ENCODE measurements around the gene ERCC3. TPM values are rescaled to one million over a fixed set of nuclear protein-coding genes. Genes with fewer than 3 reads are reported as not detected.

ERCC3 gene
- total RNA-seq = 31.2 TPM
- polyA plus RNA-seq = 36.9 TPM
- long read RNA-seq, donor 1 = 0 reads
- long read RNA-seq, donor 2, full-length matches to known transcripts = 21 of 21 reads
- long read RNA-seq, donor 2, partial matches to known transcripts = 0 of 21 reads
- long read RNA-seq, donor 2, other reads (novel, unspliced or antisense) = 0 of 21 reads
- long read RNA-seq, donor 3, full-length matches to known transcripts = 24 of 24 reads
- long read RNA-seq, donor 3, partial matches to known transcripts = 0 of 24 reads
- long read RNA-seq, donor 3, other reads (novel, unspliced or antisense) = 0 of 24 reads
- long read RNA-seq, donor 4, full-length matches to known transcripts = 6 of 6 reads
- long read RNA-seq, donor 4, partial matches to known transcripts = 0 of 6 reads
- long read RNA-seq, donor 4, other reads (novel, unspliced or antisense) = 0 of 6 reads
- long read RNA-seq, donor 5, full-length matches to known transcripts = 24 of 24 reads
- long read RNA-seq, donor 5, partial matches to known transcripts = 0 of 24 reads
- long read RNA-seq, donor 5, other reads (novel, unspliced or antisense) = 0 of 24 reads
- long read RNA-seq, donor 6, full-length matches to known transcripts = 7 of 7 reads
- long read RNA-seq, donor 6, partial matches to known transcripts = 0 of 7 reads
- long read RNA-seq, donor 6, other reads (novel, unspliced or antisense) = 0 of 7 reads
- long read RNA-seq, donor 7, full-length matches to known transcripts = 11 of 11 reads
- long read RNA-seq, donor 7, partial matches to known transcripts = 0 of 11 reads
- long read RNA-seq, donor 7, other reads (novel, unspliced or antisense) = 0 of 11 reads
- long read RNA-seq, donor 8, partial matches to known transcripts = 0 of 4 reads
- long read RNA-seq, donor 8, other reads (novel, unspliced or antisense) = 0 of 4 reads
- long read RNA-seq, donor 9, full-length matches to known transcripts = 12 of 12 reads
- long read RNA-seq, donor 9, partial matches to known transcripts = 0 of 12 reads
- long read RNA-seq, donor 9, other reads (novel, unspliced or antisense) = 0 of 12 reads
- long read RNA-seq, donor 10, full-length matches to known transcripts = 5 of 5 reads
- long read RNA-seq, donor 10, partial matches to known transcripts = 0 of 5 reads
- long read RNA-seq, donor 10, other reads (novel, unspliced or antisense) = 0 of 5 reads

- DNase-seq (ENCODE audit: low read depth in 6 of 9, low spot score in 9 of 9) = peak; percentile 56 to 91 (median 77)
- peak within 1 kb of the TSS; percentile 68 to 77 for H3K27ac ChIP-seq (ENCODE audit: low read depth in 1 of 2, low read length in 1 of 2)
- peaks cover 34 to 36% of the 10 kb centered on the region in 2 donors for H3K36me3 ChIP-seq (ENCODE audit: control insufficient read depth in 2 of 2, insufficient read depth in 2 of 2, low read length in 1 of 2)
- WGBS = under 1% methylated on average over 55 of the region's 55 CpGs
- no peaks in the 10 kb centered on the region for H3K27me3 ChIP-seq (ENCODE audit: control insufficient read depth in 2 of 2, insufficient read depth in 1 of 2, low read length in 1 of 2)
- H3K4me3 ChIP-seq (ENCODE audit: low read length in 2 of 2) = peak within 1 kb of the TSS; percentile 81 to 89
- H3K4me1 ChIP-seq (ENCODE audit: control insufficient read depth in 2 of 2, insufficient read depth in 2 of 2, low read length in 2 of 2) = peaks cover 9 to 10% of the 10 kb centered on the region in 2 donors
- H3K9me3 ChIP-seq (ENCODE audit: control insufficient read depth in 2 of 2, insufficient read depth in 1 of 2, low read length in 1 of 2) = no peaks in the 10 kb centered on the region
Measured at GRCh38 chr2:127293748-127294562, at the start of gene ERCC3. TSS of gene ERCC3 (minus strand) at chr2:127294144. CDS start at chr2:127294081, 63 bp downstream.

GRCh38 chr2:127343277-127343676 lies 49.3 kb upstream of the ERCC3 start:
- no peak for DNase-seq (ENCODE audit: low read depth in 6 of 9, low spot score in 9 of 9)
- 97% methylated on average over 2 of the region's 2 CpGs for WGBS
- Histone ChIP-seq H3K36me3 (ENCODE audit: control insufficient read depth in 2 of 2, insufficient read depth in 2 of 2, low read length in 1 of 2) (peaks cover 3 to 19% of the 10 kb centered on the region in 2 donors), H3K4me3 (ENCODE audit: low read length in 2 of 2) (no peak overlapping the region), H3K9me3 (ENCODE audit: control insufficient read depth in 2 of 2, insufficient read depth in 1 of 2, low read length in 1 of 2) (no peaks in the 10 kb centered on the region), H3K27ac (ENCODE audit: low read depth in 1 of 2, low read length in 1 of 2) (no peak overlapping the region), H3K4me1 (ENCODE audit: control insufficient read depth in 2 of 2, insufficient read depth in 2 of 2, low read length in 2 of 2) (peaks cover 0 to 3% of the 10 kb centered on the region in 2 donors), H3K27me3 (ENCODE audit: control insufficient read depth in 2 of 2, insufficient read depth in 1 of 2, low read length in 1 of 2) (no peaks in the 10 kb centered on the region)

- Histone ChIP-seq H3K9me3 (ENCODE audit: control insufficient read depth in 2 of 2, insufficient read depth in 1 of 2, low read length in 1 of 2) (no peaks in the 10 kb centered on the region), H3K36me3 (ENCODE audit: control insufficient read depth in 2 of 2, insufficient read depth in 2 of 2, low read length in 1 of 2) (peaks cover 5 to 19% of the 10 kb centered on the region in 2 donors), H3K4me1 (ENCODE audit: control insufficient read depth in 2 of 2, insufficient read depth in 2 of 2, low read length in 2 of 2) (peaks cover 0 to 3% of the 10 kb centered on the region in 2 donors), H3K27ac (ENCODE audit: low read depth in 1 of 2, low read length in 1 of 2) (no peak overlapping the region), H3K4me3 (ENCODE audit: low read length in 2 of 2) (no peak overlapping the region), H3K27me3 (ENCODE audit: control insufficient read depth in 2 of 2, insufficient read depth in 1 of 2, low read length in 1 of 2) (no peaks in the 10 kb centered on the region)
- 97% methylated on average over 1 of the region's 1 CpG for WGBS
- DNase-seq (ENCODE audit: low read depth in 6 of 9, low spot score in 9 of 9) = no peak
Measured at GRCh38 chr2:127342101-127342500, 48.2 kb upstream of the ERCC3 start.

GRCh38 chr2:127332335-127332734 lies 38.4 kb upstream of the ERCC3 start:
- no peak overlapping the region for H3K27ac ChIP-seq (ENCODE audit: low read depth in 1 of 2, low read length in 1 of 2)
- no peak overlapping the region for H3K4me3 ChIP-seq (ENCODE audit: low read length in 2 of 2)
- DNase-seq (ENCODE audit: low read depth in 6 of 9, low spot score in 9 of 9) = no peak
- H3K9me3 ChIP-seq (ENCODE audit: control insufficient read depth in 2 of 2, insufficient read depth in 1 of 2, low read length in 1 of 2) = no peaks in the 10 kb centered on the region
- no peaks in the 10 kb centered on the region for H3K4me1 ChIP-seq (ENCODE audit: control insufficient read depth in 2 of 2, insufficient read depth in 2 of 2, low read length in 2 of 2)
- H3K36me3 ChIP-seq (ENCODE audit: control insufficient read depth in 2 of 2, insufficient read depth in 2 of 2, low read length in 1 of 2) = peaks cover 10 to 44% of the 10 kb centered on the region in 2 donors
- WGBS = 94% methylated on average over 1 of the region's 1 CpG
- H3K27me3 ChIP-seq (ENCODE audit: control insufficient read depth in 2 of 2, insufficient read depth in 1 of 2, low read length in 1 of 2) = no peaks in the 10 kb centered on the region

GRCh38 chr2:127330753-127331152 lies 36.8 kb upstream of the ERCC3 start:
- 98% methylated on average over 1 of the region's 1 CpG for WGBS
- H3K36me3 ChIP-seq (ENCODE audit: control insufficient read depth in 2 of 2, insufficient read depth in 2 of 2, low read length in 1 of 2) = peaks cover 8 to 50% of the 10 kb centered on the region in 2 donors
- no peaks in the 10 kb centered on the region for H3K9me3 ChIP-seq (ENCODE audit: control insufficient read depth in 2 of 2, insufficient read depth in 1 of 2, low read length in 1 of 2)
- H3K27ac ChIP-seq (ENCODE audit: low read depth in 1 of 2, low read length in 1 of 2) = no peak overlapping the region
- DNase-seq (ENCODE audit: low read depth in 6 of 9, low spot score in 9 of 9) = peak in 2 of 9 donors; percentile 19 to 47
- no peak overlapping the region for H3K4me3 ChIP-seq (ENCODE audit: low read length in 2 of 2)
- H3K4me1 ChIP-seq (ENCODE audit: control insufficient read depth in 2 of 2, insufficient read depth in 2 of 2, low read length in 2 of 2) = no peaks in the 10 kb centered on the region
- H3K27me3 ChIP-seq (ENCODE audit: control insufficient read depth in 2 of 2, insufficient read depth in 1 of 2, low read length in 1 of 2) = no peaks in the 10 kb centered on the region

GRCh38 chr2:127326289-127326945 lies 32.5 kb upstream of the ERCC3 start:
- WGBS = 98% methylated on average over 2 of the region's 2 CpGs
- no peak for DNase-seq (ENCODE audit: low read depth in 6 of 9, low spot score in 9 of 9)
- H3K36me3 ChIP-seq (ENCODE audit: control insufficient read depth in 2 of 2, insufficient read depth in 2 of 2, low read length in 1 of 2) = peaks cover 16 to 57% of the 10 kb centered on the region in 2 donors
- H3K27ac ChIP-seq (ENCODE audit: low read depth in 1 of 2, low read length in 1 of 2) = no peak overlapping the region
- no peaks in the 10 kb centered on the region for H3K9me3 ChIP-seq (ENCODE audit: control insufficient read depth in 2 of 2, insufficient read depth in 1 of 2, low read length in 1 of 2)
- no peak overlapping the region for H3K4me3 ChIP-seq (ENCODE audit: low read length in 2 of 2)
- no peaks in the 10 kb centered on the region for H3K4me1 ChIP-seq (ENCODE audit: control insufficient read depth in 2 of 2, insufficient read depth in 2 of 2, low read length in 2 of 2)
- H3K27me3 ChIP-seq (ENCODE audit: control insufficient read depth in 2 of 2, insufficient read depth in 1 of 2, low read length in 1 of 2) = no peaks in the 10 kb centered on the region

GRCh38 chr2:127324635-127325034 lies 30.7 kb upstream of the ERCC3 start:
- no peaks in the 10 kb centered on the region for H3K27me3 ChIP-seq (ENCODE audit: control insufficient read depth in 2 of 2, insufficient read depth in 1 of 2, low read length in 1 of 2)
- 83% methylated on average over 3 of the region's 3 CpGs for WGBS
- no peak overlapping the region for H3K27ac ChIP-seq (ENCODE audit: low read depth in 1 of 2, low read length in 1 of 2)
- no peaks in the 10 kb centered on the region for H3K4me1 ChIP-seq (ENCODE audit: control insufficient read depth in 2 of 2, insufficient read depth in 2 of 2, low read length in 2 of 2)
- peaks cover 28 to 66% of the 10 kb centered on the region in 2 donors for H3K36me3 ChIP-seq (ENCODE audit: control insufficient read depth in 2 of 2, insufficient read depth in 2 of 2, low read length in 1 of 2)
- H3K4me3 ChIP-seq (ENCODE audit: low read length in 2 of 2) = no peak overlapping the region
- DNase-seq (ENCODE audit: low read depth in 6 of 9, low spot score in 9 of 9) = peak in 3 of 9 donors; percentile 12 to 33 (median 13)
- peaks cover 2 to 9% of the 10 kb centered on the region in 2 donors for H3K9me3 ChIP-seq (ENCODE audit: control insufficient read depth in 2 of 2, insufficient read depth in 1 of 2, low read length in 1 of 2)

- H3K9me3 ChIP-seq (ENCODE audit: control insufficient read depth in 2 of 2, insufficient read depth in 1 of 2, low read length in 1 of 2) = peaks cover 3 to 9% of the 10 kb centered on the region in 2 donors
- H3K36me3 ChIP-seq (ENCODE audit: control insufficient read depth in 2 of 2, insufficient read depth in 2 of 2, low read length in 1 of 2) = peaks cover 36 to 73% of the 10 kb centered on the region in 2 donors
Measured at GRCh38 chr2:127321303-127321702, 27.4 kb upstream of the ERCC3 start.

More at GRCh38 chr2:127321303-127321702, 27.4 kb upstream of the ERCC3 start:
- no peaks in the 10 kb centered on the region for H3K4me1 ChIP-seq (ENCODE audit: control insufficient read depth in 2 of 2, insufficient read depth in 2 of 2, low read length in 2 of 2)
- H3K27ac ChIP-seq (ENCODE audit: low read depth in 1 of 2, low read length in 1 of 2) = no peak overlapping the region
- H3K27me3 ChIP-seq (ENCODE audit: control insufficient read depth in 2 of 2, insufficient read depth in 1 of 2, low read length in 1 of 2) = no peaks in the 10 kb centered on the region
- H3K4me3 ChIP-seq (ENCODE audit: low read length in 2 of 2) = no peak overlapping the region
- DNase-seq (ENCODE audit: low read depth in 6 of 9, low spot score in 9 of 9) = no peak

All from thymus (tissue), 14 donors.